Ureter (tissue), 1 donor: ENCODE measurements around the gene ARID5A. TPM values are rescaled to one million over a fixed set of nuclear protein-coding genes. Genes with fewer than 3 reads are reported as not detected.

Experiments used
- DNase-seq: peaks from one replicate; pipeline ENCODE4 v3.0.0-alpha.2; 2020; ENCODE audit warnings: low spot score
- total RNA-seq: library from RNA; stranded (reverse); gene quantifications from one replicate; pipeline ENCODE4 v1.2.4, GENCODE V29; 2023
- donor health status: DM: yes; HTN: yes; CAD: no.

Gene ARID5A
- total RNA-seq, 1 donor from 2014 or later, result 36.6 TPM

- DNase-seq, result no peak
These were observed 28.5 kb upstream of the ARID5A start for GRCh38 chr2:96507957-96508520.

GRCh38 chr2:96508521-96509113, 27.9 kb upstream of the ARID5A start:
- DNase-seq, result no peak

GRCh38 chr2:96509114-96509846, 27.3 kb upstream of the ARID5A start:
- peak; percentile 90 for DNase-seq

GRCh38 chr2:96509847-96510230, 26.7 kb upstream of the ARID5A start:
- no peak for DNase-seq

DNA sequence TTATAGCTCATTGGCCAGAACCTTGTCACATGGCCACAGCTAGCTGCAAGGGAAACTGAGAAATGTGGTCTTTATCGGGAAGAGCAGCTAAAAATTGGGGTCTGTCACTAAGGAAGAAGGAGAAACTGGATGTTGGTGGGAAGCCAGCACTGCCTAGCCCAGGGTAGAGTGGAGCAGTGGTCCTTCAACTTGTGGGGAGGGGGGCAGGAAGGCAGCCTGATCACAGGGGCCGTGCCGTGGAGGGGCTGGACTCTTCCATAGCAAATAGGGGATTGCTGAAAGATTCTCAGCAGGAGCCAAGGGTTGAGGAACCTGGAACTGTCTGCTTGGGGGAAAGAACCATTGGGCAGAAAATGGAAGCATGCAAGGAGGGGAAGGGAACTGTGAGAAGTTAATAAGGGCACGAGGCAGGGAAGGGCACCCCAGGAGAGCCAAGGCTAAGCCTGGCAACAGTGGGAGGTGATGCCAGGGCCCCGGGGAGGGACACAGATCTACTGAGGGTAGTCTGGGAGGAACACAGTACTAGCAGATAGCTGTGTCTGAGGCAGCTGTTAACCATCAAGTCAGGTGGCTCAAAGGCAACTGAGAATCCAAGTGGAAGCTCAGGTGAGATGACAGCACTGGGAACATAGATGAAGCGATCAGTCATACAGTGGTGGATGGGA, 25.5 kb upstream of the ARID5A start:
- no peak for DNase-seq

DNA sequence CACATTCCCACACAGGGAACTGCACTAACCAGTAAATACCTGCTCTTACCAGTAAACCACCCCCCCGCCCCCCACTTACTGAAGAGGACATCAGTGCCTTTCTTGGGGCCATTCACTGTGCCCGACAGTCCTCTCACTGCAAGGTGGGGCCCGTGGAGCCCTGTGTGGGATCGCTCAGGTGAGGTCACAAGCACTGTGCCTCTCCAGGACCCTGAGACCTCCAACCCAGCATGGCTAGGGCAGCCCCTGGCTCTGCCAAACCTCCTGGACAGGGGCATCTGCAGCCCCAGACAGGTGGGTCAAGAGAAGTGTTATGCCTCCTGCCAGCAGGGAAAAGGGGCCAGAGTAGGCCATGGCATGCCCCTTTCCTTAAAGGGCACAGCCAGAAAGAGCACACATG, 24.7 kb upstream of the ARID5A start:
- no peak for DNase-seq

- no peak for DNase-seq
These were observed 24.2 kb upstream of the ARID5A start for GRCh38 chr2:96512341-96512740.

- DNase-seq, result peak; percentile 24
These were observed 22.0 kb upstream of the ARID5A start for GRCh38 chr2:96514521-96514920.

- no peak for DNase-seq
These were observed 19.5 kb upstream of the ARID5A start for GRCh38 chr2:96517079-96517478.

- DNase-seq, result no peak
These were observed 16.3 kb upstream of the ARID5A start for GRCh38 chr2:96520231-96520630.

DNA sequence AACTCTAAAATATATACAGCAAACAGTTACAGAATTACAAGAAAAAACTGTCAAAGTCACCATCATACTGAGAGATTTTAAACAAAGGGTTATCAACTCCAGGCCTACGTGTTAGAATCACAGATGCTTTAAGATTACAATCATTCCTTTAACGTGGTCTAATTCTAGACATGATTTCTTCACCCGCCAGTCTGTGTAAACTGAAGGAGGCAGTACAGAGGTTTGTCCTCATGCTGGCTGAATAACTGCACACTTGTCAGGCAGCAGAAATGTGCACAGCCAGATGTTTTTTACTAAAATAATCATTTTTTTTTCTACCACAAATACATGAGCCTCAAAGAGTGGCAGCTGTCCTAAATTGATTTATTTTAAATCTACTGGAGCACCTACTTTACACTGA, 15.9 kb upstream of the ARID5A start:
- no peak for DNase-seq

GRCh38 chr2:96521219-96521618, 15.3 kb upstream of the ARID5A start:
- DNase-seq, result no peak

- no peak for DNase-seq
These were observed 14.0 kb upstream of the ARID5A start for GRCh38 chr2:96522304-96523203.

DNA sequence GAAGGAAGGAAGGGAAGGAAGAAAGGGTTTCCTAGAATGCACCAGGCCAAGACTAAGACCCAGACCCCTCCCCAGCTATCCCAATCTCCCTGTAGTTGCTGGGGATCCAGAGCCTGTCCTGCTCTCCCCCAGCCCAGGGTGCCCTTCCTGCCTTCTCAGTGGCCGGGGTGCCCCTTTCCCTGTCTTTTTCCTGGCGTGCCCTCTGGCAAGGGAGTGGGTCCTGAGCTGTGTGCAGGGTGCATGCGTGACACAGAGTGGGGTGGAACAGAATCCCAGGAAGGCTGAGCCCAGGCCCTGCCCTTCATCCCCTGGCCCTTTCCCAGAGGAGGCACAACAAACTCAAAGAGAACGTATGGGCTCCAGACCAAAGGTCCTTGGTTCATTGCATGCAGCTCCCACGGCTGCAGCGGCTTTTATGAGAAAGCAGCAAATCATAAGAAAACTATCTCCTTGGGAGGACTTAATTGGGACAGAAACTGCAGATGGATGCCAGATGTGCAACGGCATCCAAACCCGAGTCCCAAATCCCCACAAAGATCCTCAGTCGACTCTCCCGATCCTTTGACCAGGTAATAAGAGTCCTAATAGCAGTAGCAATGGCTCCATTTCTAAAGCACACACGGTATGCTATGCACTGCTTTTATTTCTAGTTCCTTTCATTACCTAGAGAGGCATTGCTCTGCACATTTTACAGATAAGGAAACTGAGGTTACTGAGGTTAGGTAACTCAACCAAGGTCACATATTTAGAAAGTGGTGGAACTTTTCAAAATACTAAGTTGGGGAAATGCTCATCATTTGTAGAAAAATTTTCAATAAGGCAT, 12.7 kb upstream of the ARID5A start:
- DNase-seq, result no peak

DNA sequence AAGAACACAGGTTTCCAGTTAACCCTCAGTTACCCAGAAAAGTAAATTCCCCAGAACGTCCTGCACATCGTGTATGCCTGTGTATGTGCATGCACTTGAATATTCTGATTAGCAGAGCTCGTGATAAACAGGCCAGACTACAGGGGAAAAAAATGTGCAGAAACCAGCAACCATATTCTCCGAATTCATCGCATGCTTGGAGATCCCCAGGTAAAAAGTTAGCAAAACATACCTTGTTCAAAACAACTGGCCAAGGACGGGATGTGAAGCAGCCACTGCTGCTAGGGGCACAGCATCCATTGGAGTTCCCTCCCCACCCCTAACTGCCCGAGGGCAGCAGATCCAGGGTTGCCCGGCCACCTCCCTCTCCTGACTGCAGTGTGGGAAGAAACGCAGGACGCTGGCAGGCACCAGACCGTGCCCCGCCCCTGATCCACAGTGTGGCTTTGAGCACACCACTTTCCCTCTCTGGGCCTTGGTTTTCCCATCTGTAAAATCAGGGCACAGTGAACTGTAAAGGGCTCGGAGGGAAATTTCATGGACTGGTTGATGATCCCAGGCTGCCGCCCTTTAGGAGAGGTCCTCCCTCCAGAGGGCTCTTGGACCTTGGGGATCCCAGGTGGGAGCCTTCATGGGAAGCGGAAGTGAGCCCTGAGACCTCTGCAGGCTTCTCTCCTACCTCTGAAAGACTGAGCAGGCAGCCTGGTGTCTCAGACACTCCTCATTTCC, 11.9 kb upstream of the ARID5A start:
- DNase-seq, result no peak

GRCh38 chr2:96525211-96525507, 11.4 kb upstream of the ARID5A start:
- DNase-seq, result no peak

GRCh38 chr2:96526101-96526591, 10.4 kb upstream of the ARID5A start:
- DNase-seq, result no peak

DNA sequence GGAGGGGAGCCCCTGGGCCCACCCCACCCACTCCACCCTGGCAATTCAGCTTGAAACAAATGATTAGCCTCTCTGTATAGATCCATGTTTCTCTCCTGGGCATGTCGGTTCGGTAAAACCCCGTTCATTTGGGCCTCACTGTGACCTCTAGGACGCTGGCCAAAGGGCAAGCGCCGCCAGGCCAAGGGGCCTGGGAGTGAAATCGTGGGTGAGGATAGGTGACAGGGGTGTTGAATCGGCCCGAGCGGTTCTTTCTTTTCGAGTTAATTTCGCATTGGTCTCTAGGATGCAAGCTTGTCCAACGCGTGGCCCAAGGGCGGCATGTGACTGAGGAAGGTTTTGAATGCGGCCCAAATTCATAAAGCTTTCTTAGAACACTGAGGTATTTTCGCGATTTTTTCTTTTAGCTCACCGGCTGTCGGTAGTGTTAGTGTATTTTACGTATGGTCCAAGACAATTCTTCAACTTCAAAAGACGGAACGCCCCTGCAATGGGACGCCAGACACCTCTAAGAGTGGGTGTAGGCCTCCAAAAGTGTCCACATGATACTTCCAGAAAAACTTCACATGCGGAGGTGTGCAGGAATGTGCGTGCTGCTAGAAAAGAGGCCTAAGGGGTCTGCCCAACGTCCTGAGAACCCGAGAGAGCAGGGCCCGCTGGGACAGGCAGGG, 9.8 kb upstream of the ARID5A start:
- DNase-seq, result no peak

DNA sequence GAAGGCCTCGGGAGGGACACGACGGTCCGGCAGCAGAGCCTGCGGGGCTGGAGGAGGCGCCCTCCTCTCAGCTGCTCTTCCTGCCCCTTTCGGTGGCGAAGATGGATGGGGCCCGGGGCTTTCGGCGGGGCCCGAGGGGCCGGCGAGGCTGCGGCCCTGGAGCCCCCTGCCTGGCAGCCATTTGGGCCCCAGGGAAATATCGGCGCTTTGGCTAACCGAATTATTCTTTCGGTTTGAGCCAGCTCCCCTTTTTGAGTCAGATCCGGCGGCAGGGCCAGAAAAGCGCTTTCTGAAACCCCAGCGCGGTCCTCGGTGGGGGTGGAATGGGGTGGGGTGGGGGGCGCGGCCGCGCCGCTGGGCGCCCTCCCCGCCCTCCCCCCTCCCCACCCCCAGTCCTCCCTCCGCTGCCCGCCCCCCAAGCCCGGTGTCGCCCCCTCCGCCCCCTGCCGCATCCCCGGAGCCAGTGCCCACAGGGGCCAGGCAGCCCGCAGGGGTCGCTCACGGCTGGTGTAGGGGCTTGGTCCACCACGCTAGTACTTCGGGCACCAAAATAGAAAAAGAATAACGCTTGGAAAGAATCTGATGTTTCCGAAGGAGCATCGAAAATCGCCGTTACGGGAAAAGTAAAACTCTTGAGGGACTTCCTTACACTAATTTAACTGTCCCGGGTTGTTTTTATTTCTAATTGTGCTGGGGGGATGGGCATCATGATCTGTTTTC, 9.1 kb upstream of the ARID5A start:
- no peak for DNase-seq
